ENCODE results near the gene ARHGEF19.
"Not testable (repeated sequence)": the region's sequence is repeated elsewhere in the genome, so short reads cannot be mapped to it uniquely, and the experiment has no call there.

Gene ARHGEF19

GRCh38 chr1:16212251-16212961 is at the start of gene ARHGEF19:
TSS of gene ARHGEF19 (minus strand) at chr1:16212652. CDS start at chr1:16209054, 3,598 bp downstream.
- DNase-seq, result no peak

GRCh38 chr1:16262067-16262466 is 49.6 kb upstream of the ARHGEF19 start:
- DNase-seq, result no peak

- no peak for DNase-seq
These were observed 48.4 kb upstream of the ARHGEF19 start for GRCh38 chr1:16260814-16261213.

DNA sequence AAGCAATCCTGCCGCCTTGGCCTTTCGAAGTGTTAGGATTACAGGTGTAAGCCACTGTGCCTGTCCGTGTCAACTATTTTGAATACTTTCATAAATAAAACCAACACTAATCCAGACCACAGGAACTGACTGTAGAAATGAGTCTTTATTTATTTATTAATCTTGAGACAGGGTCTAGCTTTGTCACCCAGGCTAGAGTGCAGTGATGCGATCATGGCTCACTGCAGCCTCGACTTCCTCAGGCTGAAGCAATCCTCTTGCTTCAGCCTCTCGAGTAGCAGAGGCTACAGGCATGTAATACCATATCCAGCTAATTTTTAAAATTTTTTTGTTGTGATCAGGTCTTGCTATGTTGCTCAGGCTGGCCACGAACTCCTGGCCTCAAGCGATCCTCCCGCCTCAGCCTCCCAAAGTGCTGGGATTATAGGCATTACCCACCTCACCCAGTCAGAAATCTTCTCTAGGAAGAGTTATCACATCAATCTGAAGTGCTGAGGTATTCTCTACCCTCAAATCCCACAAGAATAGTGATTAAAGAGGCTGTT is 46.2 kb upstream of the ARHGEF19 start:
- no peak for DNase-seq

GRCh38 chr1:16257968-16258367 is 45.5 kb upstream of the ARHGEF19 start:
- no peak for DNase-seq

GRCh38 chr1:16257556-16257955 is 45.1 kb upstream of the ARHGEF19 start:
- DNase-seq, result not testable (repeated sequence)

DNA sequence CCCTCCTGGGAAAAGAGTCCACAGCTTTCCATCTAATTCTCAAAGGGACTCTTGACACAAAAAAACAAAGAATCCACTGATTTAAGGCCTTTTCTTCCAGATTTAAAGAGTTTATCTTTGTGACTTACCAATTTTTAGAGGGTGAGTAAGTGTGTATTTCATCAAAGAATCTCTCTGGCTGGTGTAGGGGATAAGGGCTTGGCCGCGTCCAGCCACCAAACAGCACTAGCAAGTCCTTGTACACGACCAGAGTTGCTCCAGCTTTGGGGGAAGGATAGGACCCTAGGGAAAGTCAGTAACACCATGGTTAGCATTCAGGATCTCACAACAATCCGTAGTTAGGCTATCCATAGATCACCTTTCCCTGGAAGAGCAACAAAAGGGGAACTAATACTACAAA is 44.0 kb upstream of the ARHGEF19 start:
- no peak for DNase-seq

DNA sequence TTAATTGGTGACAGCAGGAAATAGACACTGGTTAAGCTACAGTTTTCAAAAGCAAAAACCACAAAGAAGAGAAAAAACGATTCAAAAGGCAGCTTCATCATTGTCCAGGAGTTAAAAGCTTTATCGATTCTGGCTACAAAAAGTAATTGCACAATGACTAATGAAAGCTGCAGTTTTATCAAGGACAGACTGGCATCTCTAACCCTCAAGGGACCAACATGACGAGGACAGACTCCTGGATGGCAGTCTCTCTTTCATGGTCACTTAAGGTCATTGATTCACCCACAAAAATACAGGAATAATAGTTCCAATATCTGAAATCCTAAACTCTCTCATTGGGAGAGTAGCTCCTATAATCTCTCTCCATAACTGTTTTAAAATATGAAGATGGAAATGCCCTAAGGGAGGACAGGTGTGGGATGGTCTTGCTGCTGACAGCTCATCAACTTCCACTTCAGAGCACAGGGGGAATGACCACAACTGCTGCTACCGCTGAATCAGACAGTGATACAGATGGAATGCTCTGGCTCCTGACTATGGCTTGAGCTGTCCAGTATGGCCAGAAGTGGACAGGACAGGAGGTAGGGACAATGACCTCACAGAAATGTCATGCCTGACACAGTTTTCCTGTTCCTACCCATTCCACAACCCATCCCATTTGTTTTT is 41.9 kb upstream of the ARHGEF19 start:
- DNase-seq, result no peak

DNA sequence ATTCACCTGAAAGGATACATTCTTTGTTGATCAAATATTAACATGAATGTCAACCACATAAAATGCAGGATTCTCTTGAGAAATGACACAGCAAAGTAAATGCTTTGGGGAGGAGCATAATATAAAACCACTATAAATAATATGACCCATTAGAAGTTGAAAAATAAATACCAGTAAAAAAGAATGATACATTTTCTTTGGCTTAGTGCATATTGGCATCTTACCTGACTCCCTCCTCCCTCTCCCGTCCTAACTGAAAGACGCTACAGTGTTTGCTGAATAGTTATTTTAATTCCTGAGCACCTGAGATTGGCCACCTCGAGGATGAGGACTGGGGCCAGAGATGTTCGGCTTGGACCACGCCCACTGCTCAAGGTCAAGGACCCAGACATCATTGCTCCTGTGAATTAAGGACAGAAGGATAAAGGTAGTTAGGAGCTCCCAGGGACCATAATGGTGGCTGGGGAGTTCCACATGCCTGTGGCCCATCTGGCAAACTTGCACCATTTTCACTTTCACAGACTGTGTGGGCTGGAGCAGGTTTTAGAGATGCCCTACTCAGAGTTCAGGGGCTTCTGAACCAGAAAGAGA is 41.0 kb upstream of the ARHGEF19 start:
- no peak for DNase-seq

- no peak for DNase-seq
These were observed 40.5 kb upstream of the ARHGEF19 start for GRCh38 chr1:16252912-16253311.

GRCh38 chr1:16251381-16251780 is 38.9 kb upstream of the ARHGEF19 start:
- DNase-seq, result no peak

DNA sequence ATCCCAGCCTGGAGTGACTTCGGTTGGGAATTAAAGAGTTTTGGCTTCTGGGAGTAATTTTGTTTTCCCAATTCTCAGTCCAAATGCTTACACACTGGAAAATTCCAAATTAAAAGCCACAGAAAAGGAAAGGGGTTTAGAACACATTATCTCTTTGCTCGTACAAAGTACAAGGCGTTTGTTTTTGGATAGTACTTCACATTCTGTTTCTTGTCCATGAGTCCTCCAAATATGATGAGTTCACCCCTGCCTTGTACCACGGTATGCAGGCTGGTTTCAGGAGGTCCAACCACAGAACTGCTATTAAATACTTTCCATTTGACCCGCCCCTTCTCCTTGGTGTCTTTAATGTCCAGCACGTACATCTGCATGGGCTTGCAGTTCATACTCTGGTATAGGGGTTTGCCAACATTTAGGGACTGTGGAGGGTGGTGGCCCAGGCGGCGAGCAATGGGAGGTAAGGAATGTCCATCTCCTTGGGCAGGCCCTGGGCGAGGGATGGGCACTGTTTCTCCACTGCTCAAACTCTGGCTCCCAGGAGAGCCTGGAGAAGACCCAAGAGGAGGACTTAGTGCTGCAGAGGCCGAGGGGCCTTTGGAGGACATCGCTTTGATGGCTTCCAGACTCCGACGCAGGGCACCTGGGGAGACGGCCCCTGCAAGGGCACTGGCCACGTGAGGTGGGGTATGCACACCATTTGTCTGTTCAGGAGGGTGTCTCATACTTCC is 38.2 kb upstream of the ARHGEF19 start:
- DNase-seq, result no peak

DNA sequence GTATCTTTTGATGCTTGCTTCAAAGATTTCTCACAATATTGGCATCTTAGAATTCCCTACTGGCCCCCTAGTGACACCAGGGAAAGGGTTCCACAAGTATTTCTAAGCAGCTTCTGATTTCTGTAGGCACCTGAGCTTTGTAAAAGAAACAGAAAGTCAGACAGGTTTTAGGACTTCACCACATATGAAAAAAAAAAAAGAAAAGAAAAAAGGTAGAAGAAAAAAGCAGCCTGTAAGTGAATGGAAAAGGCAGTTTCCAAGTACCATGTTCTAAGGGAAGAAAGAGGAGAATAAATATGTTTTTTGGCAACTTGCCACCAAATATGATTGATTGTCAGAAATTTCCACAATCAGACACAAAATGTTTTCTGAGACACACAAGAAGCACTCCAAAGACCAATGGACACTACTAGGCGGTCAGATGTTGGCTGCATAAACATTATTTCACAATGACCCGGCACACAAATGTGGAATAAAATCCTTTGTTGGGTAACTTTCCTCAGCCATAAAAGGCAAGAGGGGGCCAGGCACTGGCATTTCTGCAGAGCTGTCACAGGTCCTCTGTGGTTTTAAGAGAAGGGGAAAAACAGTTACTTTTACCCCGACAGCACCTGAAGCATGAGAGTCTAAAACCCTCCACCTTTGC is 37.3 kb upstream of the ARHGEF19 start:
- no peak for DNase-seq

DNA sequence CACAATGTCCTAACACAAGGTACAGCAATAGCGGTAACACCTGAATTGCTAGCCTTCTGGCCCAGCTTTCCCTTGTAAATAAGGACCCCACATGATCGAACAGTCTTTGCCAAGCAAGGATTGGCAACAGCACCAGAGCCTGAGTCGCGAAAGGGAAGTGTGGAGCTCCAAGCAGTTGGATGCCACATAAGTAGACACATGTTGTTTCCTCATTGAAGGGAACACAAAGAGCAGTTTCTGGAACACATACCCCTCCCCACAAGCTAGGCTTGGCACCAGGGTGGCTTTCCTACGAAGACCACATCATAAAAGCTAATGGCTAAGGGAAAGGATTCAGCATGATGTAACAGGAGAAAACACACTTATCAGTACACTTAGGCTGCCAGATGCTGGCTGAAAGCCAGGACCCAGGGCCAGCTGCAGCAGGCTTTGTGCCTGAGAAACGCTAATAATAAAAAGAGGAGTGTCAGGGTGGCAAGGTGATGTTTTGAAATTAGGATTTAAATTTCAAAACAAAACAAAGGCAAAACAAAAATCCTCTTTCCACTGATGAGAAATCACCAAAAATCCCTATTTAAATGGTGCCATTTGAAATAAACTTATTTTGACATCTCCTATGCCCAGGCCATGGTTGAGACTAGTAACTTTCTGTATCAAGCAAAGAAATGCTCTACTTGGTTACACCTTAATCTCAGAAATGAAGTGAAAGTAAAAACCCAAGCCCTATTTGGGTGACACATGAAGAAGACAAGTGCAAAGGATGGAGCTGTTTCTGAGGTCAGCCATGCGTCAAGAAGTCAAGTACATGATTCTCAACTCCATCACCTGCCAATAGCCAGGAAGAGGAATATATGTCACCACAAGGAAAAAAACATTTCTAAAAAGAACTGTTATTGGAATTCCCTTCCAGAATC is 36.4 kb upstream of the ARHGEF19 start:
- no peak for DNase-seq

DNA sequence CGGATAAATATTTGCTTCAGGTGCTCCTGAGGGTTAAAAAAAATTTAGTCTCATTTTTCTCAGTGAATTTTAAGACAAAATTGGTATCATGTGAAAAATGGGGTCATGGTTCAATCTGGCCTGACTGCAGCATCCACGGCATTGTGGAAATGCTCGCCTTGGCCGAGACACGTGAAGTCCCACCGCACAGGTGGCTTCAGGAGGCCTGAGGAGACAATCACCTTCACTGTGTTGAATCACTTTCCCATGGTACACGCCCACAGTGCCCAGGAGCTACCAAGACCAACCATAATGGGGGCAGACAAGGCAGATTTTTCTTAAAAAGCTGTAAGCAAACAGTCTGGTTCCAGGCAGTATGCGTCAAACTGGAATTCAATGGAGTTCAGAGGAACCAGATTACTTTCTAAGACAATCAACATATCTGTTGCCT is 35.6 kb upstream of the ARHGEF19 start:
- DNase-seq, result no peak

GRCh38 chr1:16247441-16247840 is 35.0 kb upstream of the ARHGEF19 start:
- DNase-seq, result no peak

DNA sequence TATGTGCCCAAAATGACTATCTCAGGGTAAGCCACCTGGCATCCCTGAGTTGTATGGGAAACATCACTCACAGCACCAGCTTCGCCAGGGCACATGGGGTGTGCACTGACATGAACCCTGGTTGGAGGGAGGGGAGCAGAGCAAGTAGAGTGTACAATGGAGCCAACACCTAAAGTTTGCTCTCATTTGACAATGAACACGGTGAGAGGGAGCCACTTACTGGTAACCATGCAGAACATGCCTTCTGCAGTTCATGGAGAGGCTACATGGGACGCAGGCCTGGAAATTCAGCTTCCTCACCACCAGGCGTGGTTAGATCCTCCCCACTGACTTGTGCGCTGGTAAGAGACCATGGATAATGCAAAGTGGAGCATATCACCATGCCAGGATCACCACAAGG is 34.5 kb upstream of the ARHGEF19 start:
- DNase-seq, result no peak

- DNase-seq, result not testable (repeated sequence)
These were observed 33.8 kb upstream of the ARHGEF19 start for GRCh38 chr1:16246239-16246638.

DNA sequence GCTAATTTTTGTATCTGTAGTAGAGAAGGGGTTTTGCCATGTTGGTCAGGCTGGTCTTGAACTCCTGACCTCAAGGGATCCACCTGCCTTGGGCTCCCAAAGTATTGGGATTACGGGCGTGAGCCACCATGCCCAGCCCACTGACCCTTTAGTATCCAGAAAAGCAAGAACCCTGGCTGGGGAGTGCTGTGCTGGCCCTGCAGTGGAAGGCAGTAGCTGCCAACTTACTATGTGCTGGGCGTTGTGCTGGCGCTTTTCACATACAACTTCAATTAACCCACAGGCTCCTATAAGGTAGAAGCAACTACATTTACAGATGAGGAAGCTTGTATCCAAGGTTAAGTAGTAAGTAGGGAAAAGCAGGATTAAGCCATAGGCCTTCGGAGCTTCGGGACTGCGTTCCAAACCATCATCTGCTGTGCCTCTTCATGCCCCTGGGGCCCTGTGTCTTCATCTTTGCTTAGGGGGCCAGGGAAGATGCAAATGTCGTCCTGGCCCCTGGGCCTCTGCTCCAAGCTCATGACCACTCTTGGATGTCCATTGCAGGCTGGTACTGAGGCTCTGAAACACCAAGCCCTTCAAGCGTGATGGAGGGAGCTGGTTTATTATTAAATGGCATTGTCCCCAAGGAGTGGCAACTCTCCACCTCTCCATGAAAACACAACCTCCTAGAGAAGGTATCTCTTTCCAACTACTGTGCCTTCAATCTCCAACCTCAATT is 33.2 kb upstream of the ARHGEF19 start:
- no peak for DNase-seq

GRCh38 chr1:16244650-16245285 is 32.3 kb upstream of the ARHGEF19 start:
- no peak for DNase-seq

Measured in CD4-positive, alpha-beta T cell treated with Interferon gamma for 1 hour (primary cell).